Measurements from ENCODE around the gene CLDN14.

DNA sequence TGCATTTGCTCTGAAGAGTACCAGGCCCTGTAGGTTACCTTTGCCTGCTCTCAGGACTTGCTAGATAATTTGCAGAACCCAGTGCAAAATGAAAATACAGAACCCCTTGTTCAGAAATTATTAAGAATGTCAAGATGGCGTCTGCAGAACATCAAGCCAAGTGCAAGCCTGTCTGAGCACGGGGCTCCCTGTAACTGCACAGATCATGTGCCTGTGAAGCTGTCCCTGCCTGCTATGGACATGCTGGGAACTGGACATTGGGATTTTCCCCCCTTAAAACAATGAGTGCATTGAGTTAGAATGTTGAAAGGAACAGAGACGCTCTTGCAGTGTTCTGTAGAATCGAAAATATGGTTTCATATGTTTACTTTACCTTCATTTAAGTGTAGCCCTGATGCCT lies 2.9 kb downstream of the CLDN14 start:
- TF ChIP-seq, protein P1, sequence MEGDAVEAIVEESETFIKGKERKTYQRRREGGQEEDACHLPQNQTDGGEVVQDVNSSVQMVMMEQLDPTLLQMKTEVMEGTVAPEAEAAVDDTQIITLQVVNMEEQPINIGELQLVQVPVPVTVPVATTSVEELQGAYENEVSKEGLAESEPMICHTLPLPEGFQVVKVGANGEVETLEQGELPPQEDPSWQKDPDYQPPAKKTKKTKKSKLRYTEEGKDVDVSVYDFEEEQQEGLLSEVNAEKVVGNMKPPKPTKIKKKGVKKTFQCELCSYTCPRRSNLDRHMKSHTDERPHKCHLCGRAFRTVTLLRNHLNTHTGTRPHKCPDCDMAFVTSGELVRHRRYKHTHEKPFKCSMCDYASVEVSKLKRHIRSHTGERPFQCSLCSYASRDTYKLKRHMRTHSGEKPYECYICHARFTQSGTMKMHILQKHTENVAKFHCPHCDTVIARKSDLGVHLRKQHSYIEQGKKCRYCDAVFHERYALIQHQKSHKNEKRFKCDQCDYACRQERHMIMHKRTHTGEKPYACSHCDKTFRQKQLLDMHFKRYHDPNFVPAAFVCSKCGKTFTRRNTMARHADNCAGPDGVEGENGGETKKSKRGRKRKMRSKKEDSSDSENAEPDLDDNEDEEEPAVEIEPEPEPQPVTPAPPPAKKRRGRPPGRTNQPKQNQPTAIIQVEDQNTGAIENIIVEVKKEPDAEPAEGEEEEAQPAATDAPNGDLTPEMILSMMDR (conservative IDR thresholded peaks at IDR 0.05; ENCODE audit: low read depth, low read length) = no peak
- TF ChIP-seq EZH2phosphoT487 (IDR thresholded peaks at IDR 0.05; ENCODE audit: borderline replicate concordance, low read length) = no peak
- TF ChIP-seq EZH2 (IDR thresholded peaks at IDR 0.05; ENCODE audit: low read length, unreplicated experiment) = no peak
